Neuronal stem cell (in vitro differentiated cells): Measurements from ENCODE around the gene TRIM17.

Source experiments
- DNase-seq: peaks from one replicate; pipeline ENCODE4 v3.0.0-alpha.2; 2013; ENCODE audit warnings: low spot score
- H2AFZ ChIP-seq: one replicate; pipeline ENCODE4 v1.6.1; 2013; ENCODE audit warnings: mild to moderate bottlenecking, low read length, inconsistent platforms
- H2AK5ac ChIP-seq: 2 replicates; pipeline ENCODE4 v1.6.1; 2013; ENCODE audit warnings: low read depth, mild to moderate bottlenecking, inconsistent platforms, low read length, moderate library complexity, mixed read lengths
- H2BK120ac ChIP-seq: 2 replicates; pipeline ENCODE4 v1.6.1; 2013; ENCODE audit warnings: low read depth, mild to moderate bottlenecking, inconsistent platforms, low read length, moderate library complexity, mixed read lengths
- H2BK12ac ChIP-seq: one replicate; pipeline ENCODE4 v1.6.1; 2013; ENCODE audit warnings: low read length, inconsistent platforms
- H2BK15ac ChIP-seq: 2 replicates; pipeline ENCODE4 v1.6.1; 2013; ENCODE audit warnings: mild to moderate bottlenecking, low read length, inconsistent platforms, mixed read lengths
- H2BK5ac ChIP-seq: one replicate; pipeline ENCODE4 v1.6.1; 2013; ENCODE audit warnings: inconsistent platforms, mild to moderate bottlenecking, low read length, moderate library complexity
- H3K14ac ChIP-seq: one replicate; pipeline ENCODE4 v1.6.1; 2013; ENCODE audit warnings: low read length, inconsistent platforms
- H3K18ac ChIP-seq: 2 replicates; pipeline ENCODE4 v1.6.1; 2013; ENCODE audit warnings: low read length, inconsistent platforms
- H3K23ac ChIP-seq: 2 replicates; pipeline ENCODE4 v1.6.1; 2013; ENCODE audit warnings: low read depth, mild to moderate bottlenecking, mixed read lengths, low read length, inconsistent platforms; ENCODE audit not compliant: poor library complexity
- H3K27ac ChIP-seq: replicated peaks from 3 replicates; pipeline ENCODE4 v1.5.1; 2013; ENCODE audit warnings: low read length, inconsistent platforms
- H3K27me3 ChIP-seq, 3 experiments: 2 replicates each; pipeline ENCODE4 v1.6.1; 2013; ENCODE audit warnings: low read length in 3 of 3, mild to moderate bottlenecking in 2 of 3, inconsistent platforms in 1 of 3, low read depth in 1 of 3, mixed read lengths in 1 of 3, moderate library complexity in 1 of 3; ENCODE audit not compliant: control insufficient read depth in 3 of 3, insufficient read depth in 3 of 3
- H3K36me3 ChIP-seq, 2 donors: replicated peaks in 1 of 2; 2 replicates each; pipeline ENCODE4 v1.6.1; 2013; ENCODE audit warnings: low read length in 2 of 2; ENCODE audit not compliant: control insufficient read depth in 2 of 2, insufficient read depth in 2 of 2
- H3K4ac ChIP-seq: 2 replicates; pipeline ENCODE4 v1.6.1; 2013; ENCODE audit warnings: inconsistent platforms, mild to moderate bottlenecking, low read length, moderate library complexity
- H3K4me1 ChIP-seq, 2 donors: 1 replicate in 1 of 2; 2 replicates in 1 of 2; pipeline ENCODE4 v1.6.1; 2013; ENCODE audit warnings: low read length in 2 of 2, low read depth in 1 of 2; ENCODE audit not compliant: control insufficient read depth in 2 of 2, insufficient read depth in 1 of 2
- H3K4me2 ChIP-seq: one replicate; pipeline ENCODE4 v1.6.1; 2013; ENCODE audit warnings: mild to moderate bottlenecking, low read length, inconsistent platforms; ENCODE audit not compliant: insufficient read depth, poor library complexity, severe bottlenecking
- H3K4me3 ChIP-seq, 2 donors: 2 replicates each; pipeline ENCODE4 v1.5.1; 2013; ENCODE audit warnings: low read length in 2 of 2, mild to moderate bottlenecking in 2 of 2, inconsistent platforms in 1 of 2, moderate library complexity in 1 of 2
- H3K79me1 ChIP-seq: one replicate; pipeline ENCODE4 v1.6.1; 2013; ENCODE audit warnings: low read depth, mild to moderate bottlenecking, inconsistent platforms, low read length, moderate library complexity
- H3K9ac ChIP-seq: one replicate; pipeline ENCODE4 v1.6.1; 2013; ENCODE audit warnings: mild to moderate bottlenecking, low read depth, low read length, inconsistent platforms; ENCODE audit not compliant: poor library complexity
- H3K9me3 ChIP-seq, 2 donors: replicated peaks in 1 of 2; 2 replicates each; pipeline versions ENCODE3 to v1.6.1; 2013; ENCODE audit warnings: low read length in 2 of 2, mild to moderate bottlenecking in 2 of 2, inconsistent platforms in 1 of 2, low read depth in 1 of 2, mixed read lengths in 1 of 2, moderate library complexity in 1 of 2; ENCODE audit not compliant: control insufficient read depth in 2 of 2, insufficient read depth in 1 of 2
- H4K8ac ChIP-seq: one replicate; pipeline ENCODE4 v1.6.1; 2013; ENCODE audit warnings: low read depth, mild to moderate bottlenecking, inconsistent platforms, low read length, moderate library complexity
- H4K91ac ChIP-seq: one replicate; pipeline ENCODE4 v1.6.1; 2013; ENCODE audit warnings: low read length, low read depth, mild to moderate bottlenecking, inconsistent platforms; ENCODE audit not compliant: poor library complexity
- WGBS, 2 donors: extraction: QIAGEN DNeasy Blood & Tissue Kit; methylation state at CpG; one replicate each; pipeline ENCODE4 v1.1.7; 2013; ENCODE audit warnings: missing lambda C conversion rate in 2 of 2, mixed read lengths in 1 of 2; ENCODE audit not compliant: insufficient read length in 2 of 2, insufficient replicate concordance in 1 of 2; ENCODE audit errors: extremely low coverage in 2 of 2; 5-methylcytosine and 5-hydroxymethylcytosine counted together

Gene TRIM17

DNA sequence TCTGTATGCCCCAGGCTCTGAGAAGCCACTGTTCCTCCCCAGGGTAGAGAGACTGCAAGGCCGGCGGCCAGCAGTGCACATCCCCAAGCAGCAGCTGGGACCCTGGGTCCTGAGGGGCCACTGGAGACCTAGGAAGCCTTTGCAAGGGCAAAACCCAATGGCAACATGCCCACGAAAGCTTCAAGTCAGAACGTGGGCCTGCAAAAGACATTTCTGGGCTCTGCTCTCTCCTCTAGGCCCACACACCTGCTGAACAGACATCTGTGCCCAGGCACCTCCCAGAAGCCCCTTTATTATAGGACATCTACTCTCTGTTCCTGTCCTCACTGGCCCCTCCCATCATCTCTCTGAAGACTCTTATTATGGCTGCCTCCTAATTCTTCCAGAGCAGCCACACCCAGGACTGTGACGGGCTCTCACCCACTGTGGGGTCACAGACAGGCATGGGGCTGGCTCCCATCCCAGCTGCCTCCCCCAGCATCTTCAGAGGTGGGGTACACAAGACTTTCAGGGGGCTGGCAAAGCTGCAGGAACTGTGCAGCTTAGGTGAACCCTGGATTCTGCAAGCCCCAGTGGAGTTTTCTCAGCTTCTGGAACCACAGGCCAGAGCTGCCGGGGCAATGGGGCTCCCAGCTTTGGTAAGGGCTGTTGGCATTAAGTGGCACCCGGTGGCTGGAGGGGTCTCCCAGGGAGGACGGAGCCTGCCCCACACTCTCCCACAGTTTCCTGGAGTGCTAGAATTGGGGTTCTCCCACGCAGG lies 22.7 kb downstream of the TRIM17 start:
- Histone ChIP-seq H2AK5ac (no peak overlapping the region), H3K9me3 (no peaks in the 10 kb centered on the region), H2BK5ac (peak overlapping the region; percentile 22), H2BK15ac (no peak overlapping the region), H3K14ac (no peak overlapping the region), H3K9ac (no peak overlapping the region), H4K91ac (no peak overlapping the region), H2BK120ac (no peak overlapping the region), H4K8ac (no peak overlapping the region), H3K23ac (no peak overlapping the region), H3K4me1 (peaks cover 0 to 3% of the 10 kb centered on the region in 2 donors), H3K27ac (no peak overlapping the region), H2BK12ac (no peak overlapping the region), H3K4me3 (no peak overlapping the region), H3K36me3 (peaks cover 30 to 72% of the 10 kb centered on the region in 2 donors), H3K4me2 (no peak overlapping the region), H3K18ac (peak overlapping the region; percentile 25), H3K4ac (no peak overlapping the region), H2AFZ (no peak overlapping the region), H3K27me3 (no peaks in the 10 kb centered on the region), H3K79me1 (no peaks in the 10 kb centered on the region)
- no CpG with 5 or more reads among the region's 9 CpGs for WGBS, 2 donors
- DNase-seq: no peak

DNA sequence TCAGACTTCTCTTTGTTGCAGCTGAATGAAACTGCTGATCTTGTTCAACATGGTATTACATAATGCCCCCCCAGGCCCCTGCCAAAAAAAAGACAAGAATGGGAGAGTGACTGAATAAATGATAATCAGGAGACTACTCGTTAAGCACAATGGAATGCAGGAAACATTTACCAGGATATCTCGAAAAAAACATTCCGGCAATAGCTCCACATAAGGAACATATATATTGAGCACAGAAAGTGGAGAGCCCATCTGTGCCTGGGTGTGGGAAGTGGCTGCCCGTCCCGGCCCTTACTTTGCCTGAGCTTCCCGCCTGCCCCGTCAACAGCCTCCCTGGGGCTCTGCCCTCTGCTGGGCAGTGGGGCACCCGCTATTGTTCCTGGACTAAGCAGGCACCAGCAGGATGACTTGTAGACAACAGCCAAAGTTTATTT lies 23.4 kb downstream of the TRIM17 start:
- Histone ChIP-seq H3K23ac (no peak overlapping the region), H2AFZ (no peak overlapping the region), H4K91ac (no peak overlapping the region), H3K4ac (no peak overlapping the region), H4K8ac (no peak overlapping the region), H3K27me3 (no peaks in the 10 kb centered on the region), H3K27ac (no peak overlapping the region), H3K4me1 (peaks cover 0 to 3% of the 10 kb centered on the region in 2 donors), H2AK5ac (no peak overlapping the region), H2BK12ac (no peak overlapping the region), H3K4me2 (no peak overlapping the region), H2BK5ac (no peak overlapping the region), H2BK120ac (no peak overlapping the region), H3K18ac (no peak overlapping the region), H3K4me3 (no peak overlapping the region), H3K79me1 (no peaks in the 10 kb centered on the region), H3K36me3 (peaks cover 28 to 65% of the 10 kb centered on the region in 2 donors), H3K14ac (no peak overlapping the region), H3K9me3 (no peaks in the 10 kb centered on the region), H2BK15ac (no peak overlapping the region), H3K9ac (no peak overlapping the region)
- no CpG with 5 or more reads among the region's 8 CpGs for WGBS, 2 donors
- no peak for DNase-seq

DNA sequence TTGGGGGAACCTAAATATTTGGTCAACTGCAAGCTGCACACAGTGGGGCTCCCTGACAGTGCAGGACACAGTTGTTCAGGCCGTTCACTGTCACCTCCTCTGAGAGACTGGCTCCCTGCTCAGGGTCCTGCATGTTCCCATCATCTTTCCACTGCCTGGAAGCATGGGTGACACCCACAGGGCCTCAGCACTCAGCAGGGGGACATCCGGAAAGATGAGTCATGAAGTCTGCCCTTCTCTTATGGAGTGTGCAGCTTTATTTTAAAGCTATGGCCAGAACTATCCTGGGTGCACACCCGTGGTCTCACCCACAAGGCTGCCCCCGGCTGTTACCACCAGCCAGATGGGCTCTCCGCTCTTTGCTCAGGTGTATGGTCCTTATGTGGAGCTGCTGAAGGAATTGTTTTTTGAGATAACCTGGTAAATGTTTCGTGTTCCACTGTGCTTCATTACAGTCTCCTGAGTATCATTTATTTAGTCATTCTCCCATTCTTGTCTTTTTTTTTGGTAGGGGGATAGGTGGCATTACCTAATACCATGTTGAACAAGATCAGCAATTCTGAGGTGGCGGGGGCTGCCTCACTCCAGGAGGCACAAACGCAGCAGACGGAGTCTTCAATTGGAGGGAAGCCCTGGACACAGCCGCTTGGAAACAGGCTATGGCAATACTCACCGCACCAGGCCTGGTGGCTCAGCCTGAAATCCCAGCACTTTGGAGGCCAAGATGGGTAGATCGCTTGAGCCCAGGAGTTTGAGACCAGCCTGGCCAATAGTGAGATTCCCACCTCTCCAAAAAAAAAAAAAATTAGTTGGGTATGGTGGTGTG lies 24.3 kb downstream of the TRIM17 start:
- H3K36me3 ChIP-seq: peaks cover 28 to 57% of the 10 kb centered on the region in 2 donors
- H2BK15ac ChIP-seq: no peak overlapping the region
- H2AFZ ChIP-seq: no peak overlapping the region
- H4K91ac ChIP-seq: no peak overlapping the region
- no CpG with 5 or more reads among the region's 12 CpGs for WGBS, 2 donors
- no peak overlapping the region for H2BK12ac ChIP-seq
- H3K79me1 ChIP-seq: no peaks in the 10 kb centered on the region
- H3K9ac ChIP-seq: no peak overlapping the region
- no peak overlapping the region for H3K4ac ChIP-seq
- no peaks in the 10 kb centered on the region for H3K27me3 ChIP-seq
- no peak overlapping the region for H3K4me2 ChIP-seq
- no peak overlapping the region for H2AK5ac ChIP-seq
- no peak overlapping the region for H2BK120ac ChIP-seq
- H3K23ac ChIP-seq: no peak overlapping the region
- peaks cover 0 to 3% of the 10 kb centered on the region in 2 donors for H3K4me1 ChIP-seq
- H4K8ac ChIP-seq: no peak overlapping the region
- H3K9me3 ChIP-seq: no peaks in the 10 kb centered on the region
- no peak overlapping the region for H3K14ac ChIP-seq
- DNase-seq: no peak
- H3K4me3 ChIP-seq: no peak overlapping the region
- H2BK5ac ChIP-seq: no peak overlapping the region
- no peak overlapping the region for H3K27ac ChIP-seq
- no peak overlapping the region for H3K18ac ChIP-seq

DNA sequence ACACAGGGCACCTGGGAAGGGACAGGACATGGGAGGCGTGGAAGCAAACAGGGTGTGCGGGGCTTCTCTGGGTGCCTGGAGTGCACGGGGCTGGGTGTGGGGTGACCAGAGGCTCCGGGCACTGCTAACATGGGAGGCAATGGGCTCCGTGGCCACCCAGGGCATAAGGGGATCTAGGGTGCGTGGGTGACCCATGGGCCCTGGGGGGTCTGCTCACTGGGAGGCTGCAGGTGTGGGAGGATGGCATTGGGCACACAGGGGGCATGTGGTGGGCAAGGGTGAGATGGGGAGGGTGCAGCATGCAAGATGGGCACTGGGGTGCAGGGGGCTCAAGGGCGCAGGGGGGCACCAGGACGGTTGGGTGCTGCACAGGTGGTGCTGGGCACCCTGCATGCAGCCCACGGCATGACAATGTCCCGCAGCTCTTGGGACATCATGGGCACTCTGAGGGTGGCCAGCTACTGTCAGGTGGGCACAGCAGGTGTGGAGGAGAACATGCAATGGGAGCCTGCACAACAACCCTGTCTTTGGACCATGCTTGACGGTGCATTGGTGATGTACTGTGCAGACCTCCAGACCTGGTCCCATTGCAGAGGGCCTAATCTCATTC lies 25.1 kb downstream of the TRIM17 start:
- no CpG with 5 or more reads among the region's 11 CpGs for WGBS, 2 donors

More for the DNA sequence above, 25.1 kb downstream of the TRIM17 start:
- peak overlapping the region; percentile 30 for H2BK12ac ChIP-seq
- peaks cover 0 to 3% of the 10 kb centered on the region in 2 donors for H3K4me1 ChIP-seq
- peak overlapping the region in 1 of 2 donors; percentile 30 for H3K4me3 ChIP-seq
- H3K18ac ChIP-seq: peak overlapping the region; percentile 48
- peaks cover 24 to 49% of the 10 kb centered on the region in 2 donors for H3K36me3 ChIP-seq
- H4K8ac ChIP-seq: no peak overlapping the region
- H3K23ac ChIP-seq: peak overlapping the region; percentile 81
- no peak overlapping the region for H2BK15ac ChIP-seq
- no peak overlapping the region for H3K9ac ChIP-seq
- peak overlapping the region; percentile 53 for H2BK5ac ChIP-seq
- DNase-seq: no peak
- H3K4ac ChIP-seq: no peak overlapping the region
- no peaks in the 10 kb centered on the region for H3K27me3 ChIP-seq
- H2AK5ac ChIP-seq: no peak overlapping the region
- H2BK120ac ChIP-seq: no peak overlapping the region
- no peak overlapping the region for H3K4me2 ChIP-seq
- no peaks in the 10 kb centered on the region for H3K9me3 ChIP-seq
- H2AFZ ChIP-seq: no peak overlapping the region
- no peak overlapping the region for H3K27ac ChIP-seq
- H3K14ac ChIP-seq: no peak overlapping the region
- H3K79me1 ChIP-seq: no peaks in the 10 kb centered on the region
- no peak overlapping the region for H4K91ac ChIP-seq
